Psoas muscle (tissue), 8 donors: ENCODE measurements around the gene LMLN. TPM values are rescaled to one million over a fixed set of nuclear protein-coding genes. Genes with fewer than 3 reads are reported as not detected.
"Not testable (repeated sequence)": the region's sequence is repeated elsewhere in the genome, so short reads cannot be mapped to it uniquely, and the experiment has no call there.

Source experiments
- ATAC-seq, 4 donors: fragments of 200-7000 bp; cut with Tn5 transposase; one replicate each; pipeline ENCODE4 v1.9.1; 2020; ENCODE audit warnings: moderate library complexity in 3 of 4, mild to moderate bottlenecking in 2 of 4
- DNase-seq, 2 donors: peaks; one replicate each; pipeline ENCODE4 v3.0.0-alpha.2; 2020
- H3K27ac ChIP-seq: fragments of 200-600 bp; one replicate; pipeline ENCODE4 v1.8.0; 2022
- H3K27me3 ChIP-seq, 3 donors: fragments of 200-600 bp in 1 of 3; one replicate each; pipeline versions ENCODE4 v1.6.1 to v1.8.0; 2013 to 2022; ENCODE audit warnings: low read length in 2 of 3, mild to moderate bottlenecking in 2 of 3, moderate library complexity in 1 of 3; ENCODE audit not compliant: insufficient read depth in 3 of 3
- H3K36me3 ChIP-seq, 2 donors: fragments of 200-600 bp in 1 of 2; one replicate each; pipeline versions ENCODE4 v1.6.1 to v1.8.0; 2013 to 2022; ENCODE audit warnings: low read depth in 1 of 2, mild to moderate bottlenecking in 1 of 2, moderate library complexity in 1 of 2; ENCODE audit not compliant: insufficient read depth in 1 of 2
- H3K4me1 ChIP-seq: fragments of 200-600 bp; one replicate; pipeline ENCODE4 v1.8.0; 2022
- H3K4me3 ChIP-seq: fragments of 200-600 bp; one replicate; pipeline ENCODE4 v1.8.0; 2022; ENCODE audit warnings: mild to moderate bottlenecking
- H3K9me3 ChIP-seq: fragments of 200-600 bp; one replicate; pipeline ENCODE4 v1.8.0; 2022
- CTCF ChIP-seq: fragments of 200-600 bp; IDR thresholded peaks from one replicate; pipeline ENCODE4 v1.8.0; 2022; ENCODE audit warnings: antibody characterized with exemption
- WGBS, 3 donors: extraction: QIAGEN DNeasy Blood & Tissue Kit; methylation state at CpG; one replicate each; pipeline versions ENCODE4 v1.1.6 to v1.1.7; 2013; 5-methylcytosine and 5-hydroxymethylcytosine counted together
- intact Hi-C, 2 donors: fragments of 100-400 bp; cut with DNase I; formaldehyde crosslinking; loops; one replicate each; pipeline versions ENCODE4 v1.11.0 to v1.14.2; 2022
- polyA plus RNA-seq, 3 donors: library from polyadenylated mRNA; stranded (reverse); fragments of 200-250 nt; gene quantifications; one replicate each; pipeline ENCODE4 v1.2.3, GENCODE V29; 2013
- total RNA-seq, 4 donors: library from RNA; stranded (reverse); fragmentation: NEBNext Ultra II Directional in 2 of 4; extraction: Animal tissue kit (Norgen Biotek cat#: 25700) in 2 of 4; gene quantifications; one replicate each; pipeline versions ENCODE4 v1.2.1 to v1.2.4, GENCODE V29; 2021 to 2023
- donor health status: healthy with polysubstance abuse.
- donor health status: DM: no; HTN: no; CAD: no; lungs with moderate emphysema.
- donor health status: Bipolar disorder and iron deficiency.
- donor health status: healthy.
- donor health status: DM: yes; HTN: yes; CAD: no.
- donor health status: DM: no; HTN: no; CAD: no.
- donor health status: DM: no; HTN: no; CAD: no.
- donor health status: DM: yes; HTN: yes; CAD: no.

LMLN gene
- total and polyA plus RNA-seq, 7 donors, result 1.5 to 8.3 (median 5.0) TPM

- Histone ChIP-seq H3K27ac (no peak overlapping the region), H3K9me3 (no peaks in the 10 kb centered on the region), H3K4me3 (no peak overlapping the region), H3K36me3 (no peaks in the 10 kb centered on the region), H3K27me3 (no peaks in the 10 kb centered on the region), H3K4me1 (no peaks in the 10 kb centered on the region)
- intact Hi-C loops, result no loop called here
- DNase-seq, result no peak
- no peak for ATAC-seq
- TF ChIP-seq CTCF, result no peak
These were observed 88.4 kb downstream of the LMLN start for GRCh38 chr3:198048445-198048844.

- intact Hi-C loops, result no loop called here
- ATAC-seq (no peak), DNase-seq (no peak)
- no peaks in the 10 kb centered on the region for H3K4me1 ChIP-seq
- TF ChIP-seq CTCF, result no peak
- H3K27ac ChIP-seq, result no peak overlapping the region
- no peaks in the 10 kb centered on the region for H3K9me3 ChIP-seq
- no peaks in the 10 kb centered on the region for H3K27me3 ChIP-seq
- 70 to 83% (median 77%) methylated on average over 2 of the region's 2 CpGs for WGBS, 3 donors
- no peak overlapping the region for H3K4me3 ChIP-seq
- H3K36me3 ChIP-seq, result no peaks in the 10 kb centered on the region
These were observed 91.8 kb downstream of the LMLN start for GRCh38 chr3:198051836-198052235.

DNA sequence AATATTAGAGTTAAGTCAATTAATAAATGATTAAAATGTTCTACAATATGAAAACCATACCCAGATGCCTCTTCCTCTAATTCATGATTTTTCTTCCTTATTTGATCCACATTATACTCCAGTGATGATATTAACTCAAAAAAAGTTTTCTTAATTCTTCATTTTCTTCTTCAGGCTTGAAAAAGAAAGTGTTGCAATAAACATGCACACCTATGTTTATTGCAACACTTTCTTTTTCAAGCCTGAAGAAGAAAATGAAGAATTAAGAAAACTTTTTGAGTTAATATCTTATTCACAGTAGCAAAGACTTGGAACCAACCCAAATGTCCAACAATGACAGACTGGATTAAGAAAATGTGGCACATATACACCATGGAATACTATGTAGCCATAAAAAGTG is 93.4 kb downstream of the LMLN start:
- H3K27ac ChIP-seq, intact Hi-C loops, H3K36me3 ChIP-seq, DNase-seq, H3K27me3 ChIP-seq, ATAC-seq, H3K9me3 ChIP-seq, H3K4me1 ChIP-seq, H3K4me3 ChIP-seq: not testable (repeated sequence)

DNA sequence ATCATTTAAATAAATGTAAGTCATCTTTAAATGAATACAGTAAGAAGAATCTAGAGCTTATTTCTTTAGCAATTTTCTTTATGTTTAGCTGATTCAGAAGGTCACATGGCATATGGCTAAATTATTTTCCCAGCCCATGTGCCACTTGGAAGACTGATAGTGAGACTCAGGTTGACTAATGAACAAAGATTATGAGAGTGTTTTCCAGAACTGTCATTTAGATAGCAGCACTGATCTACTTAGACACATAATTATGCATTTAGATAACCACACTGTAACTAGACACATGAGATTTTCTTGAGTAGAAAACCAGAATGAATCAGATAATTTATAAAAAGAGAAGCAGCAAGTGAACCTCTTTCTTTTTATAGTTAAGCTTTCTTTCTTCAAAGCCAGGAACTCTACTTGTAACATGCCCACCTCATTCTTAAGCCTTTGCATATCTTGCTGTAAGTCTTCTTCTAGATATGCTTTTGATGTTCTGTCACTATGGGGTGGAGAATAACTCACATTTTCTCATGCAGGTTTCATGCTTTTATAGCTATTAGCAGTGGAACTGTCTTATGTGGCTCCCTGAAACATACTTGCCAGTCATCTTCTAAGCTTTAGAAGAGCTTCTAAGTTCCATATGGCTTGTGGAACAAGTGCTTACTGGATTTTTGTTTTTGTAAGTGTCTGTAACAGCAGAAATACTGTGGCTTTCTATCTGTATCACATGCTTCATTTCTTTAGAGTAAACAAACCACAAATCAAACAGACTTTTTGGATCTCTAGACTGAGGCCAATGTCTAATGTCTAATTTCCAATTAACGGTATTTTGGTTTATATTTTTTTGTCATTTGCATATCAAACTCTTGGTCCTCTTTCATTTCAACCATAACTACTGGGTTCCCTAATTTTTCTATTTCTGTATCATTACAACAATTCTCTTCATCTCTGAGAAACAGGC is 101.4 kb downstream of the LMLN start:
- intact Hi-C loops, result no loop called here
- no peak for DNase-seq
- Histone ChIP-seq H3K36me3 (no peaks in the 10 kb centered on the region), H3K27me3 (peaks cover 0 to 7% (median 7%) of the 10 kb centered on the region in 3 donors), H3K4me3 (no peak overlapping the region), H3K4me1 (no peaks in the 10 kb centered on the region), H3K9me3 (no peaks in the 10 kb centered on the region), H3K27ac (no peak overlapping the region)
- WGBS, 3 donors, result 85 to 88% (median 87%) methylated on average over 1 of the region's 1 CpG
- ATAC-seq, result no peak
- TF ChIP-seq CTCF, result no peak

GRCh38 chr3:198062068-198062465 is 102.0 kb downstream of the LMLN start:
- Histone ChIP-seq H3K4me1 (no peaks in the 10 kb centered on the region), H3K27ac (no peak overlapping the region), H3K4me3 (no peak overlapping the region), H3K36me3 (no peaks in the 10 kb centered on the region), H3K9me3 (no peaks in the 10 kb centered on the region), H3K27me3 (peaks cover 0 to 7% (median 7%) of the 10 kb centered on the region in 3 donors)
- DNase-seq (no peak), ATAC-seq (no peak)
- intact Hi-C loops, result no loop called here
- WGBS, 3 donors, result 24 to 50% (median 37%) methylated on average over 1 of the region's 1 CpG
- no peak for TF ChIP-seq CTCF
